Neural progenitor cell (in vitro differentiated cells): ENCODE results near the gene ARHGAP4.

ENCODE experiments used
- EZH2phosphoT487 ChIP-seq: fragments of 200-600 bp; sonication (generic); IDR thresholded peaks from 2 replicates; pipeline ENCODE4 v1.6.1; 2017; ENCODE audit warnings: antibody characterized with exemption
- TF ChIP-seq, protein P1 (sequence below): fragments of 200-600 bp; sonication (generic); IDR thresholded peaks from 2 replicates; pipeline ENCODE4 v1.5.1; 2017; ENCODE audit warnings: antibody characterized with exemption, mild to moderate bottlenecking

DNA sequence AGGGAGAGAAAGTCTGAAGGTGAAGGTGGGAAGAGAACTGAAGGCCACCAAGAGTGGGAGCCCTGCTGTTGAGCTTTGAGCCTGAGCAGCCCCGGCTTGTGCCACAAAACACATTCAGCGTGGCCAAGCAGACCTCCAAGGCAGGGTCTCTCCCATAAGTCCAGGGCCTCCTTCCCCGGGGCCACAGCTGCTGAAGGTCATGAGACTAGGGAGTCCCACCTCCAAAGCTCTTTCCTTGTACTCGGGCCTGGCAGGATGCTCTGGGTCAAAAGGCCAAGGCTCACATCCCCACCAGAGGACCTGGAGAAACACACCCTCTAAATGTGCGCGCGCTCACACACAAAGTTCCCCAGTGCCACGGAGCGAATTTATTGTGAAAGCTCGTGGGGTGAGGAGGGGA, 3.5 kb upstream of the ARHGAP4 start:
- TF ChIP-seq, protein P1, sequence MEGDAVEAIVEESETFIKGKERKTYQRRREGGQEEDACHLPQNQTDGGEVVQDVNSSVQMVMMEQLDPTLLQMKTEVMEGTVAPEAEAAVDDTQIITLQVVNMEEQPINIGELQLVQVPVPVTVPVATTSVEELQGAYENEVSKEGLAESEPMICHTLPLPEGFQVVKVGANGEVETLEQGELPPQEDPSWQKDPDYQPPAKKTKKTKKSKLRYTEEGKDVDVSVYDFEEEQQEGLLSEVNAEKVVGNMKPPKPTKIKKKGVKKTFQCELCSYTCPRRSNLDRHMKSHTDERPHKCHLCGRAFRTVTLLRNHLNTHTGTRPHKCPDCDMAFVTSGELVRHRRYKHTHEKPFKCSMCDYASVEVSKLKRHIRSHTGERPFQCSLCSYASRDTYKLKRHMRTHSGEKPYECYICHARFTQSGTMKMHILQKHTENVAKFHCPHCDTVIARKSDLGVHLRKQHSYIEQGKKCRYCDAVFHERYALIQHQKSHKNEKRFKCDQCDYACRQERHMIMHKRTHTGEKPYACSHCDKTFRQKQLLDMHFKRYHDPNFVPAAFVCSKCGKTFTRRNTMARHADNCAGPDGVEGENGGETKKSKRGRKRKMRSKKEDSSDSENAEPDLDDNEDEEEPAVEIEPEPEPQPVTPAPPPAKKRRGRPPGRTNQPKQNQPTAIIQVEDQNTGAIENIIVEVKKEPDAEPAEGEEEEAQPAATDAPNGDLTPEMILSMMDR, result no peak
- TF ChIP-seq EZH2phosphoT487, result no peak
